HepG2 (cell line): ENCODE results near the gene ADAMTS12. TPM values are rescaled to one million over a fixed set of nuclear protein-coding genes. Genes with fewer than 3 reads are reported as not detected.

Experiments
- AHR ChIP-seq: IDR thresholded peaks from 2 replicates; pipeline ENCODE4 v1.6.1; 2018; ENCODE audit warnings: missing genetic modification reagents, missing compliant biosample characterization
- BRD4 ChIP-seq: sonication (generic); formaldehyde crosslinking; IDR thresholded peaks from 2 replicates; pipeline ENCODE4 v1.4.0; 2020; ENCODE audit warnings: missing genetic modification reagents
- CENPT ChIP-seq: sonication (generic); formaldehyde crosslinking; IDR thresholded peaks from 2 replicates; pipeline ENCODE4 v1.8.0; 2022; ENCODE audit warnings: low read depth, mild to moderate bottlenecking, moderate library complexity, missing genetic modification reagents
- FOXA1 ChIP-seq, 2 experiments: fragments of 450-650 bp in 1 of 2; sonication (generic) in 1 of 2; formaldehyde crosslinking in 1 of 2; IDR thresholded peaks; 2 replicates each; pipeline versions ENCODE4 v1.4.0 to v1.6.1; 2016 to 2020; ENCODE audit warnings: missing genetic modification reagents in 1 of 2
- GTF2F1 ChIP-seq: fragments of 150-350 bp; IDR thresholded peaks from 2 replicates; pipeline ENCODE4 v1.6.1; 2014; ENCODE audit warnings: low read length
- HOXA9 ChIP-seq: sonication (generic); formaldehyde crosslinking; IDR thresholded peaks from 2 replicates; pipeline ENCODE4 v1.8.1; 2022; ENCODE audit warnings: missing genetic modification reagents, mild to moderate bottlenecking, moderate library complexity, borderline replicate concordance
- MAFK ChIP-seq, 2 experiments: IDR thresholded peaks in 1 of 2; conservative IDR thresholded peaks in 1 of 2; 2 replicates each; pipeline ENCODE4 v1.6.1; 2011; ENCODE audit warnings: improper control_type of control experiment in 2 of 2, low read length in 2 of 2
- MBNL3 ChIP-seq: fragments of 250-450 bp; sonication (Bioruptor Pico); conservative IDR thresholded peaks from 2 replicates; pipeline ENCODE4 v1.8.0; 2022; ENCODE audit warnings: mild to moderate bottlenecking, inconsistent platforms
- MYNN ChIP-seq: sonication (generic); formaldehyde crosslinking; IDR thresholded peaks from 2 replicates; pipeline ENCODE4 v1.4.0; 2020; ENCODE audit warnings: mild to moderate bottlenecking, low read depth, missing genetic modification reagents
- NR1H2 ChIP-seq: sonication (generic); formaldehyde crosslinking; IDR thresholded peaks from 2 replicates; pipeline ENCODE4 v1.8.1; 2022; ENCODE audit warnings: low read depth, missing genetic modification reagents, borderline replicate concordance
- RBM22 ChIP-seq: fragments of 200-400 bp; formaldehyde crosslinking; optimal IDR thresholded peaks from 2 replicates; pipeline ENCODE3; 2017; ENCODE audit warnings: mild to moderate bottlenecking, low read length, moderate library complexity
- REXO4 ChIP-seq: sonication (generic); formaldehyde crosslinking; IDR thresholded peaks from 2 replicates; pipeline ENCODE4 v1.8.0; 2022; ENCODE audit warnings: missing genetic modification reagents, mild to moderate bottlenecking, borderline replicate concordance
- SIN3A ChIP-seq: IDR thresholded peaks from 2 replicates; pipeline ENCODE4 v1.6.1; 2011; ENCODE audit warnings: low read depth, mild to moderate bottlenecking, control low read depth, low read length, borderline replicate concordance
- TOE1 ChIP-seq: sonication (generic); formaldehyde crosslinking; IDR thresholded peaks from 2 replicates; pipeline ENCODE4 v1.4.0; 2020; ENCODE audit warnings: mild to moderate bottlenecking, missing genetic modification reagents
- ZBTB7A ChIP-seq: sonication (generic); formaldehyde crosslinking; IDR thresholded peaks from 2 replicates; pipeline ENCODE4 v1.8.0; 2022; ENCODE audit warnings: mild to moderate bottlenecking, missing genetic modification reagents
- ZNF160 ChIP-seq: sonication (generic); formaldehyde crosslinking; IDR thresholded peaks from 2 replicates; pipeline ENCODE4 v1.8.0; 2022; ENCODE audit warnings: mild to moderate bottlenecking, inconsistent platforms, missing genetic modification reagents
- ZNF24 ChIP-seq: fragments of 450-650 bp; IDR thresholded peaks from 2 replicates; pipeline ENCODE4 v1.6.1; 2017; ENCODE audit warnings: antibody characterized with exemption, mild to moderate bottlenecking
- ZNF331 ChIP-seq: sonication (generic); formaldehyde crosslinking; IDR thresholded peaks from 2 replicates; pipeline ENCODE4 v1.4.0; 2020; ENCODE audit warnings: missing genetic modification reagents
- polyA plus RNA-seq, 8 experiments: library from polyadenylated mRNA; depleted of rRNA in 3 of 8; stranded (reverse) in 7 of 8; unstranded in 1 of 8; fragments of >200 nt; fragmentation: Illumina TruSeq in 4 of 8; extraction: Trizol in 4 of 8; gene quantifications; 2 replicates each; pipeline versions ENCODE4 v1.2.1 to v1.2.3, GENCODE V29; 2011 to 2016; ENCODE audit warnings: low read depth in 4 of 8, missing spikeins in 1 of 8, mixed read lengths in 1 of 8; ENCODE audit not compliant: insufficient read depth in 1 of 8
- total RNA-seq, 5 experiments: library from RNA; depleted of rRNA; stranded (reverse); fragments of >200 nt; fragmentation: Illumina TruSeq; extraction: Trizol; gene quantifications; 2 replicates each; pipeline ENCODE4 v1.2.3, GENCODE V29; 2016; ENCODE audit warnings: low read depth in 1 of 5
- TF ChIP-seq, protein P1 (sequence below): sonication (generic); formaldehyde crosslinking; conservative IDR thresholded peaks from 2 replicates; pipeline ENCODE4 v1.4.0; 2020; ENCODE audit warnings: mild to moderate bottlenecking, missing genetic modification reagents, moderate library complexity
- TF ChIP-seq, protein P2 (sequence below): sonication (generic); formaldehyde crosslinking; IDR thresholded peaks from 2 replicates; pipeline ENCODE4 v1.5.1; 2020; ENCODE audit warnings: missing genetic modification reagents, mild to moderate bottlenecking, borderline replicate concordance
- TF ChIP-seq, protein P3 (sequence below): sonication (generic); formaldehyde crosslinking; IDR thresholded peaks from 2 replicates; pipeline ENCODE4 v1.9.0; 2021; ENCODE audit warnings: mild to moderate bottlenecking, missing genetic modification reagents

ADAMTS12 gene
- total and polyA plus RNA-seq, 2 of the 13 experiments (the other 11 are each of a cell fraction or from before 2014, with no cell fraction given) = 0.03 TPM; not detected in 1

DNA sequence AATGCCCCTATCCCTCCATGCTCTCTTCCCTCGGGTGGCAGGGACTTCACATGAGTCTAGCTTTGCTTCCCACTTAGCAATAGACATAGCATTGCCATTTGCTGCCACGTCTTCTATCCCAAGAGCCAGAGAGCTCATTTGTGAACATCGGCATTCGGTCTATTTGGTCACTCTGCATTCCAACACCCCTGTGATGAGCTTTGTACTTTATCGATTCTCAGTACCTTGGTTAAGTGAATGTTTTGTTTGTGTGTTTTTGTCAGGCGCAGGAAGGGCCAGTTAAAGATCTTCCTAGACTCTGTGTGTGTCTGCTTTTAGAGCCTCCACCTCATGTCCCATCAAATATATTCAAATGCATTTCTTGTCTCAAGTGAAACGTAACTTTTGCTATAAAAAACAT, 309.4 kb downstream of the ADAMTS12 start (continued):
- TF ChIP-seq, protein P1, sequence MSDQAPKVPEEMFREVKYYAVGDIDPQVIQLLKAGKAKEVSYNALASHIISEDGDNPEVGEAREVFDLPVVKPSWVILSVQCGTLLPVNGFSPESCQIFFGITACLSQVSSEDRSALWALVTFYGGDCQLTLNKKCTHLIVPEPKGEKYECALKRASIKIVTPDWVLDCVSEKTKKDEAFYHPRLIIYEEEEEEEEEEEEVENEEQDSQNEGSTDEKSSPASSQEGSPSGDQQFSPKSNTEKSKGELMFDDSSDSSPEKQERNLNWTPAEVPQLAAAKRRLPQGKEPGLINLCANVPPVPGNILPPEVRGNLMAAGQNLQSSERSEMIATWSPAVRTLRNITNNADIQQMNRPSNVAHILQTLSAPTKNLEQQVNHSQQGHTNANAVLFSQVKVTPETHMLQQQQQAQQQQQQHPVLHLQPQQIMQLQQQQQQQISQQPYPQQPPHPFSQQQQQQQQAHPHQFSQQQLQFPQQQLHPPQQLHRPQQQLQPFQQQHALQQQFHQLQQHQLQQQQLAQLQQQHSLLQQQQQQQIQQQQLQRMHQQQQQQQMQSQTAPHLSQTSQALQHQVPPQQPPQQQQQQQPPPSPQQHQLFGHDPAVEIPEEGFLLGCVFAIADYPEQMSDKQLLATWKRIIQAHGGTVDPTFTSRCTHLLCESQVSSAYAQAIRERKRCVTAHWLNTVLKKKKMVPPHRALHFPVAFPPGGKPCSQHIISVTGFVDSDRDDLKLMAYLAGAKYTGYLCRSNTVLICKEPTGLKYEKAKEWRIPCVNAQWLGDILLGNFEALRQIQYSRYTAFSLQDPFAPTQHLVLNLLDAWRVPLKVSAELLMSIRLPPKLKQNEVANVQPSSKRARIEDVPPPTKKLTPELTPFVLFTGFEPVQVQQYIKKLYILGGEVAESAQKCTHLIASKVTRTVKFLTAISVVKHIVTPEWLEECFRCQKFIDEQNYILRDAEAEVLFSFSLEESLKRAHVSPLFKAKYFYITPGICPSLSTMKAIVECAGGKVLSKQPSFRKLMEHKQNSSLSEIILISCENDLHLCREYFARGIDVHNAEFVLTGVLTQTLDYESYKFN (CRISPR knock-in tag) = peak; percentile 90
- TF ChIP-seq FOXA1 (IDR thresholded peaks at IDR 0.05) = no peak
- TF ChIP-seq FOXA1 (CRISPR knock-in tag; IDR thresholded peaks at IDR 0.05) = no peak
- TF ChIP-seq MAFK (conservative IDR thresholded peaks at IDR 0.05 in 1 of 2, IDR thresholded peaks at IDR 0.05 in 1 of 2; ENCODE audit: low read length in 2 of 2) = no peak
- 0 out of 2 replicates have a peak, but pooled peaks have one; percentile 30 for TF ChIP-seq ZNF331
- TF ChIP-seq MBNL3 (CRISPR knock-in tag) = no peak
- no peak for TF ChIP-seq MYNN (CRISPR knock-in tag)
- no peak for TF ChIP-seq SIN3A
- no peak for TF ChIP-seq ZBTB7A
- no peak for TF ChIP-seq CENPT (CRISPR knock-in tag)
- no peak for TF ChIP-seq TOE1 (CRISPR knock-in tag)
- TF ChIP-seq, protein P2, sequence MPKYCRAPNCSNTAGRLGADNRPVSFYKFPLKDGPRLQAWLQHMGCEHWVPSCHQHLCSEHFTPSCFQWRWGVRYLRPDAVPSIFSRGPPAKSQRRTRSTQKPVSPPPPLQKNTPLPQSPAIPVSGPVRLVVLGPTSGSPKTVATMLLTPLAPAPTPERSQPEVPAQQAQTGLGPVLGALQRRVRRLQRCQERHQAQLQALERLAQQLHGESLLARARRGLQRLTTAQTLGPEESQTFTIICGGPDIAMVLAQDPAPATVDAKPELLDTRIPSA (CRISPR knock-in tag) = no peak
- no peak for TF ChIP-seq ZNF160
- no peak for TF ChIP-seq NR1H2
- TF ChIP-seq REXO4 (CRISPR knock-in tag) = no peak
- no peak for TF ChIP-seq GTF2F1
- no peak for TF ChIP-seq AHR
- TF ChIP-seq BRD4 (CRISPR knock-in tag) = no peak
- TF ChIP-seq, protein P3, sequence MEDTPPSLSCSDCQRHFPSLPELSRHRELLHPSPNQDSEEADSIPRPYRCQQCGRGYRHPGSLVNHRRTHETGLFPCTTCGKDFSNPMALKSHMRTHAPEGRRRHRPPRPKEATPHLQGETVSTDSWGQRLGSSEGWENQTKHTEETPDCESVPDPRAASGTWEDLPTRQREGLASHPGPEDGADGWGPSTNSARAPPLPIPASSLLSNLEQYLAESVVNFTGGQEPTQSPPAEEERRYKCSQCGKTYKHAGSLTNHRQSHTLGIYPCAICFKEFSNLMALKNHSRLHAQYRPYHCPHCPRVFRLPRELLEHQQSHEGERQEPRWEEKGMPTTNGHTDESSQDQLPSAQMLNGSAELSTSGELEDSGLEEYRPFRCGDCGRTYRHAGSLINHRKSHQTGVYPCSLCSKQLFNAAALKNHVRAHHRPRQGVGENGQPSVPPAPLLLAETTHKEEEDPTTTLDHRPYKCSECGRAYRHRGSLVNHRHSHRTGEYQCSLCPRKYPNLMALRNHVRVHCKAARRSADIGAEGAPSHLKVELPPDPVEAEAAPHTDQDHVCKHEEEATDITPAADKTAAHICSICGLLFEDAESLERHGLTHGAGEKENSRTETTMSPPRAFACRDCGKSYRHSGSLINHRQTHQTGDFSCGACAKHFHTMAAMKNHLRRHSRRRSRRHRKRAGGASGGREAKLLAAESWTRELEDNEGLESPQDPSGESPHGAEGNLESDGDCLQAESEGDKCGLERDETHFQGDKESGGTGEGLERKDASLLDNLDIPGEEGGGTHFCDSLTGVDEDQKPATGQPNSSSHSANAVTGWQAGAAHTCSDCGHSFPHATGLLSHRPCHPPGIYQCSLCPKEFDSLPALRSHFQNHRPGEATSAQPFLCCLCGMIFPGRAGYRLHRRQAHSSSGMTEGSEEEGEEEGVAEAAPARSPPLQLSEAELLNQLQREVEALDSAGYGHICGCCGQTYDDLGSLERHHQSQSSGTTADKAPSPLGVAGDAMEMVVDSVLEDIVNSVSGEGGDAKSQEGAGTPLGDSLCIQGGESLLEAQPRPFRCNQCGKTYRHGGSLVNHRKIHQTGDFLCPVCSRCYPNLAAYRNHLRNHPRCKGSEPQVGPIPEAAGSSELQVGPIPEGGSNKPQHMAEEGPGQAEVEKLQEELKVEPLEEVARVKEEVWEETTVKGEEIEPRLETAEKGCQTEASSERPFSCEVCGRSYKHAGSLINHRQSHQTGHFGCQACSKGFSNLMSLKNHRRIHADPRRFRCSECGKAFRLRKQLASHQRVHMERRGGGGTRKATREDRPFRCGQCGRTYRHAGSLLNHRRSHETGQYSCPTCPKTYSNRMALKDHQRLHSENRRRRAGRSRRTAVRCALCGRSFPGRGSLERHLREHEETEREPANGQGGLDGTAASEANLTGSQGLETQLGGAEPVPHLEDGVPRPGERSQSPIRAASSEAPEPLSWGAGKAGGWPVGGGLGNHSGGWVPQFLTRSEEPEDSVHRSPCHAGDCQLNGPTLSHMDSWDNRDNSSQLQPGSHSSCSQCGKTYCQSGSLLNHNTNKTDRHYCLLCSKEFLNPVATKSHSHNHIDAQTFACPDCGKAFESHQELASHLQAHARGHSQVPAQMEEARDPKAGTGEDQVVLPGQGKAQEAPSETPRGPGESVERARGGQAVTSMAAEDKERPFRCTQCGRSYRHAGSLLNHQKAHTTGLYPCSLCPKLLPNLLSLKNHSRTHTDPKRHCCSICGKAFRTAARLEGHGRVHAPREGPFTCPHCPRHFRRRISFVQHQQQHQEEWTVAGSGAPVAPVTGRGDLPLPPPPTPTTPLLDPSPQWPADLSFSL (CRISPR knock-in tag) = peak; percentile 84
- no peak for TF ChIP-seq HOXA9 (CRISPR knock-in tag)
- no peak for TF ChIP-seq ZNF24
- TF ChIP-seq RBM22 = no peak
